LNCAP (cell line): Measurements from ENCODE around the gene ITGA4.

Experiments used
- TF ChIP-seq, protein P1 (sequence below): fragments of 450-650 bp; IDR thresholded peaks from 2 replicates; pipeline ENCODE4 v1.5.1; 2017; ENCODE audit warnings: mild to moderate bottlenecking

ITGA4 gene

DNA sequence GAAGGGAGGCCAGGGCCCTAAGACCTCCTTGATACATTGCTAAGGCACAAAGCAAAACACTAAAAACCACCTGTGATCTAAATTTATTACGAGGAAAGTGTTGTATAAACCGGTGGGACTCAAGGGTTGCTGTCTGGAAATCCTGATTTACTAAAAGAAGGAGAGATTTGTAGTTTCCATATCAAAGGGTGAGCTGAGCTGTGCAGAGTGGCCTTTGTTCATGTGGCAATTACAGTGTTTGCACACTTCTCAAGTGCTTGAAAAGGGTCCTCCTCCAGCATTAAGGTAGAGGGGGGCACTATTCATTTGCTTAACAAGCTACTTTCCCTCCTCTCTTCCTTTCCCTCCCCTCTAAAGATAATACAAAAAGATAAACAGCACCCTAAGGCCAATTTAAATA lies 30.5 kb upstream of the ITGA4 start:
- TF ChIP-seq, protein P1, sequence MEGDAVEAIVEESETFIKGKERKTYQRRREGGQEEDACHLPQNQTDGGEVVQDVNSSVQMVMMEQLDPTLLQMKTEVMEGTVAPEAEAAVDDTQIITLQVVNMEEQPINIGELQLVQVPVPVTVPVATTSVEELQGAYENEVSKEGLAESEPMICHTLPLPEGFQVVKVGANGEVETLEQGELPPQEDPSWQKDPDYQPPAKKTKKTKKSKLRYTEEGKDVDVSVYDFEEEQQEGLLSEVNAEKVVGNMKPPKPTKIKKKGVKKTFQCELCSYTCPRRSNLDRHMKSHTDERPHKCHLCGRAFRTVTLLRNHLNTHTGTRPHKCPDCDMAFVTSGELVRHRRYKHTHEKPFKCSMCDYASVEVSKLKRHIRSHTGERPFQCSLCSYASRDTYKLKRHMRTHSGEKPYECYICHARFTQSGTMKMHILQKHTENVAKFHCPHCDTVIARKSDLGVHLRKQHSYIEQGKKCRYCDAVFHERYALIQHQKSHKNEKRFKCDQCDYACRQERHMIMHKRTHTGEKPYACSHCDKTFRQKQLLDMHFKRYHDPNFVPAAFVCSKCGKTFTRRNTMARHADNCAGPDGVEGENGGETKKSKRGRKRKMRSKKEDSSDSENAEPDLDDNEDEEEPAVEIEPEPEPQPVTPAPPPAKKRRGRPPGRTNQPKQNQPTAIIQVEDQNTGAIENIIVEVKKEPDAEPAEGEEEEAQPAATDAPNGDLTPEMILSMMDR = no peak

DNA sequence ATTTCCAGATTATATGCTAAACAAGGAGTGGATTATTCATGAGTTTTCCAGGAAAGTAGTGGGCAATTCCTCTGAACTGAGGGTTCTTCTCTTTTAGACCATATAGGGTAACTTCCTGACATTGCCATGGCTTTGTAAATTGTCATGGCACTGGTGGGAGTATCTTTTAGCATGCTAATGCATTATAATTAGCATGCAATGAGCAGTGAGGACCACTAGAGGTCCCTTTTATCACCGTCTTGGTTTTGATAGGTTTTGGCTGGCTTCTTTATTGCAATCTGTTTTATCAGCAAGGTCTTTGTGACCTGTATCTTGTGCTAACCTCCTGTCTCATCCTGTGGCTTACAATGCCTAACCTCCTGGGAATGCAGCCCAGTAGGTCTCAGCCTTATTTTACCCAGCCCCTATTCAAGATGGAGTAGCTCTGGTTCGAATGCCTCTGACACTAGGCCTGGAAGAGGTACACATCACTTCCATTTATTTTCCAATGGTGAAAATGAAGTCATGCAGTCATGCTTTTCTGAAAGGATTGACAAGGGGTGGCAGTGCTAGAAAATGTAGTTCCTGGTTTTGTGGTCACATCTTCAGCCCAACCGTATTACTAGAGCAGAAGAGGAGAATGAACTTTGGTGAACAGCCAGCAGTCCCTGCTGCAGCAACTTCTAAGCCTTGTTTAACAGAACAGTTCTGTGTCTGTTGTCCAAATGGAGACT lies 26.6 kb upstream of the ITGA4 start:
- TF ChIP-seq, protein P1 = peak; percentile 59

DNA sequence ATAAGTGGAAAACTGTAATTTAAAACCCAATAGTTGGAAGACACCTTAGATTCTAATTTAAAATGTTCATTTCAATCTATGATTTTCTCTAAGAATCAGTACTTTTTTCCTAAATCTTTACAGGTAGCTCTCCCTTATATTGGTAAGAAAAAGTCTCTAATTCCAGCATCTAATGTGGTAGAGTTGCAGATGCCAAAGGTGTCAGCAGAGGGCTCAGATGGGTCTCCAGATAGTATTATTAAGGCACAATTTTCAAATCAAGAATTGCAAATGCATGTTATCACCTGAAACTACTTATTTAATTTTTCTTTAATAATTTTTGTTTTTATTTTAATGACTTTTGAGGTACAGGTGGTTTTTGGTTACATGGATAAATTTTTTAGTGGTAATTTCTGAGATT lies 25.5 kb upstream of the ITGA4 start:
- TF ChIP-seq, protein P1 = no peak

DNA sequence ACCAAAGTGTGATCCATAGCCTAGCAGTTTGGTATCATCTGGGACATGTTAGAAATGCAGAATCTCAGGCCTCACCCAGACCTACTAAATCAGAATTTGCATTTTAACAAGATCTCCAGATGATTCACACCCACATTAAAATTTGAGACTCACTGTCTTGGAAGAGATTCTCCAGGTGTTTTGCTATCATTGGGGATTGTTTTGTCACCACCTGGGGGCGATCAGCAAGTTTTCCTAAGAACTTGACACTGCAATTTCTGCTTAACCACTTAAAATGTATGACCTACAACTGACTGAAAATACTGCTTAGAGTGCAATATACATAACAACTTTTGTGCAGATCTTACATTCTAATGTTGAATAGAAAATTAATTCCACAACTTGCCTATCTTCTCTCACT lies 18.9 kb upstream of the ITGA4 start:
- TF ChIP-seq, protein P1 = peak; percentile 39; the same call in 1 of the 2 replicates

DNA sequence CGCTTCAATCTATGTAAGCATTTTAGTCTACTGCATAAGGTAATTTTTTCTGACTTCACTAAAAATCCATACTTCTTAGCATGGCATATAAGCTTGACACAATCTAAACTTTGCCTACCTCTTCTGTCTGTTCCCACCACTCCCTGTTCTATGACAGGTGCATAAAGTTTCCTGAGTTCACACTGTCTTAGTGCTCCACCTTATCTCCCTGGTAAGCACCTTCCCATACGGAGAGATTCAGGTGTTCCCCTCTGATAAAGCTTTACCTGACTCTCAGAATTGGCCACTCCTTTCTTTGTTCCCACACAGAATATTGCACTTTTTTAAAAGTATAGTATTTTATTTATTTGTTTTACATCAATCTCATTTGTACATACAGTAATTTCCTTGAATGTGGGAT lies 16.8 kb upstream of the ITGA4 start:
- TF ChIP-seq, protein P1 = no peak

- TF ChIP-seq, protein P1 = no peak
Observed at GRCh38 chr2:181440919-181441318, 16.3 kb upstream of the ITGA4 start.

DNA sequence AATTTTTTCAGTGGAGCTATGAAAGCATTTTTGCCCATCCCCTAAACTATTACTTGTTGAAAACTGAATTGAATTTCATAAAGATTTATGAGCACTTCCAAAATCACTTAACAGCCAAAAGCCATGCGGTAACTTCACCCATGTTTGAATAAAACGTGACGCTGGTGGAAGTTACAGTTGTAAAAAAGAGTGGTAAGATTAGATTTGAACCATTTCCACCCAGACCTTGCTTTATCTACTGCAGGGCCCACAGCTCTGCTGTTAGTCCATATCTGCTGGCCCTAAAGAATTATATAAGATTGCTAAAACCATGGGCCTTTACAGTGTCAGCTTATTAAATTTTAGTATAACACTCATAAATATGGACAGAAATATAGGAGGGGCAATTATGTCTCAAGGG lies 15.5 kb upstream of the ITGA4 start:
- TF ChIP-seq, protein P1 = no peak

DNA sequence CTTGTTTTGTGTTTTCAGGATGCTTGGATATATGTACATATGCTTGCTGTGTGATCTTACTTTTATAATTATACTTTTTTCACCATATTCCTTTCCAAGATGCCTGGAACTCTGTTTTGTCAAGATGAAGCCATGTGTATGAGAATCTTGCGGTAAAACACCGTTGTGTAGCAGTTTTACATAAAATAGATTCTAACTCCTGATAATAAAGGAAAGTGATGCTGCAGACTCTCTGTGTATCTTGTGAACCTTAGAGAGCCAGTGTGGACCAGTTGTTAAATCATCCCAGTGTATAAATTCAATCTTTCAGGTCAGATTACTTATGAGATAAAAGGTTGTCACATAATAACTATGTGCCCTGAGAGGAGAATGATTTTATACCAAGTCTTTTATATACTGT lies 12.5 kb upstream of the ITGA4 start:
- TF ChIP-seq, protein P1 = no peak
